Bronchial epithelial cell (primary cell): ENCODE measurements around the gene DNAH14. TPM values are rescaled to one million over a fixed set of nuclear protein-coding genes. Genes with fewer than 3 reads are reported as not detected.
A peak's percentile ranks its signal among the peaks of the same experiment; 100 is the strongest.

Source experiments
- DNase-seq: peaks from one replicate; pipeline ENCODE4 v3.0.0-alpha.2; 2010; ENCODE audit warnings: low read depth
- FAIRE-seq: peaks from 2 replicates; lab custom pipeline; 2011; peaks lifted over from hg19 to GRCh38; lab: Jason Lieb, UNC
- H3K27me3 ChIP-seq: 2 replicates; pipeline ENCODE4 v1.5.1; 2011; ENCODE audit warnings: low read length; ENCODE audit not compliant: control insufficient read depth, insufficient read depth
- H3K36me3 ChIP-seq: 2 replicates; pipeline ENCODE4 v1.5.1; 2011; ENCODE audit warnings: low read length; ENCODE audit not compliant: control insufficient read depth, insufficient read depth
- H3K4me3 ChIP-seq: 2 replicates; pipeline ENCODE4 v1.5.1; 2011; ENCODE audit warnings: mild to moderate bottlenecking, low read depth, low read length, control low read depth
- total RNA-seq: library from RNA; depleted of rRNA; stranded (reverse); fragments of >200 nt; gene quantifications from 2 replicates; pipeline ENCODE4 v1.2.1, GENCODE V29; 2014
- TF ChIP-seq, protein P1 (sequence below): IDR thresholded peaks from 2 replicates; pipeline ENCODE4 v1.5.1; 2011; ENCODE audit warnings: mild to moderate bottlenecking, moderate library complexity, low read length, control low read depth, inconsistent platforms; ENCODE audit not compliant: insufficient read depth, severe bottlenecking

DNAH14 gene
- total RNA-seq, 1 donor from 2014 or later, result 10.5 TPM

DNA sequence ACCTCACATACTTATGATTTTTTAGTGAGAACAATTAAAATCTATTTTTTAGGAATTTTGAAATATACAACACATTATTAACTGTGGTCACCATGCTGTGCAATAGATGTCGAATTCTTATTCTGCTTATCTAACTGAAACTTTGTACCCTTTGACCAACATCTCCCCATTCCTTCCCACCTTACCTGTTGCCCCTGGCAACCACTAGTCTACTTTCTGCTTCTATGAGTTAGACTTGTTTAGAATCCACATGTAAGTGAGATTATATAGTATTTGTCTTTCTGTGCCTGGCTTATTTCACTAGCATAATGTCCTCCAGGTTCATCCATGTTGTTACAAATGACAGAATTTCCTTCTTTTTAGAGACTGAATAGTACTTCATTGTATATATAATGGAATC lies 330.1 kb downstream of the DNAH14 start:
- TF ChIP-seq, protein P1, sequence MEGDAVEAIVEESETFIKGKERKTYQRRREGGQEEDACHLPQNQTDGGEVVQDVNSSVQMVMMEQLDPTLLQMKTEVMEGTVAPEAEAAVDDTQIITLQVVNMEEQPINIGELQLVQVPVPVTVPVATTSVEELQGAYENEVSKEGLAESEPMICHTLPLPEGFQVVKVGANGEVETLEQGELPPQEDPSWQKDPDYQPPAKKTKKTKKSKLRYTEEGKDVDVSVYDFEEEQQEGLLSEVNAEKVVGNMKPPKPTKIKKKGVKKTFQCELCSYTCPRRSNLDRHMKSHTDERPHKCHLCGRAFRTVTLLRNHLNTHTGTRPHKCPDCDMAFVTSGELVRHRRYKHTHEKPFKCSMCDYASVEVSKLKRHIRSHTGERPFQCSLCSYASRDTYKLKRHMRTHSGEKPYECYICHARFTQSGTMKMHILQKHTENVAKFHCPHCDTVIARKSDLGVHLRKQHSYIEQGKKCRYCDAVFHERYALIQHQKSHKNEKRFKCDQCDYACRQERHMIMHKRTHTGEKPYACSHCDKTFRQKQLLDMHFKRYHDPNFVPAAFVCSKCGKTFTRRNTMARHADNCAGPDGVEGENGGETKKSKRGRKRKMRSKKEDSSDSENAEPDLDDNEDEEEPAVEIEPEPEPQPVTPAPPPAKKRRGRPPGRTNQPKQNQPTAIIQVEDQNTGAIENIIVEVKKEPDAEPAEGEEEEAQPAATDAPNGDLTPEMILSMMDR, result no peak
- DNase-seq (no peak), FAIRE-seq (no peak)
- no peaks in the 10 kb centered on the region for H3K27me3 ChIP-seq
- H3K36me3 ChIP-seq, result no peaks in the 10 kb centered on the region
- no peak overlapping the region for H3K4me3 ChIP-seq

DNA sequence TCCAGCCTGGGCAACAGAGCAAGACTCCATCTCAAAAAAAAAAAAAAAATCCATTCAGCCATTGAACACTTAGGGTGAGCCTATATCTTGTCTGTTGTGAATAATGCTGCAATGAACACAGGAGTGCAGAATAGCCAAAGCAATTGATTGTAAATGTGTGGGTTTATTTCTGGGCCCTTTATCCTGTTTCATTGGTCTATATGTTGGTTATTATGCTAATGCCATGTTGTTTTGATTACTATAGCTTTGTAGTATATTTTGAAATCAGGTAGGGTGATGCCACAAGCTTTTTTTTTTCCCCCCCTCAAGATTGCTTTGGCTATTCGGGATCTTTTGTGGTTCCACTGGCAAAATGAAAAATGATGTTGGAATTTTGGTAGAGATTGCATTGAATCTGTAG lies 330.8 kb downstream of the DNAH14 start:
- TF ChIP-seq, protein P1, result no peak
- H3K36me3 ChIP-seq, result no peaks in the 10 kb centered on the region
- no peak overlapping the region for H3K4me3 ChIP-seq
- H3K27me3 ChIP-seq, result no peaks in the 10 kb centered on the region
- DNase-seq, result no peak
- no peak for FAIRE-seq

DNA sequence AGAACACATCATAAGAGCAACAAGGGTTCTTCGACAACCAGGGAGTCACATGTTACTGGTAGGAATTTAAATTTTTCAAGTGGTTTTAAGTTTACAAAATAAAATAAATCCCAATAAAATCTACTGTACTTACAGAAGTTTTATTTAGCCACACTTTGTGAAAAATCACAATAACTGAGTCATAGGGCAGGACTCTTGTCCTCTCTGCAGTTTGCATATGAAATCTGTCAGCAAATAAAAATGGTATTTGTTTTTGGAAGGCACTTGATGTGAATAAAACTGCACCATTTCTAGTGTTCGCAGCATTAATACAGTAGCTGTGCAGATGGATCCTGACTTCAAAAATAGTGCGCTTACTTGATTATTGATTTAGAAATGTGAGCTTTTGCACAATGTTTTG lies 348.0 kb downstream of the DNAH14 start:
- H3K27me3 ChIP-seq, result no peaks in the 10 kb centered on the region
- TF ChIP-seq, protein P1, result no peak
- H3K36me3 ChIP-seq, result no peaks in the 10 kb centered on the region
- DNase-seq (peak; percentile 10), FAIRE-seq (no peak)
- no peak overlapping the region for H3K4me3 ChIP-seq

DNA sequence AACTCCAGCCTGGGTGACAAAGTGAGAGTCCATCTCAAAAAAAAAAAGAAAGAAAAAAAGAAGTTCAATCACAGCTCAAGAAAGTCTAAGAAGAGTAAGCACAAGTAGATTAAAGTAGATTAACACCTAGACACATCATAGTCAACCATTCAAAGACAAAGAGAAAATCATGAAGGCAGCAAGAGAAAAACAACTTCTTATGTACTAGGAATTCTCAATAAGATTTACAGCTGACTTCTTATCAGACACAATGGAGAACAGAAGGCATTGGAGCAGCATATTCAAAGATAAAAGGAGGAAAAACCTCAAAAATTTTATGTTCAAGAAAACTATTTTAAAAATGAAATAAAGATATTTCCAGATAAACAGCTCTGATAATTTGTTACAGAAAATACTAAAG lies 351.1 kb downstream of the DNAH14 start:
- Histone ChIP-seq H3K27me3 (no peaks in the 10 kb centered on the region), H3K36me3 (no peaks in the 10 kb centered on the region), H3K4me3 (no peak overlapping the region)
- TF ChIP-seq, protein P1, result no peak
- FAIRE-seq (no peak), DNase-seq (no peak)

DNA sequence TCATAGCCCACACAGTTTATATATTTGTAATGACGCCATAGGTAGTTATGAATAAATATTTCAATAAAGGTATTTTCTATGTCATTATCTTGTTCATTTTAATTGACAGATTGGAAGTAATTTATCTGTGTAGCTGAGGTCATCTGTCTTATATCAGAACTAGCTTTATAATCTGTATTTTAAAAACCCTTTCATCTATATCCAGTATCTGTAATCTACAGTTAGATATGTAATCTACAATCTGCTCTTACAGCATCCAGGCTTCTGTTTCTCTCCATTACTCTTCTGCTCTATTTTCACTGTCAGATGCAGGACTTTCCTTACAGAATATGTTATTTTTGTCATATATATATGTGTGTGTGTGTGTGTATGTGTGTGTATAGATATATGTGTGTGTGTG lies 360.8 kb downstream of the DNAH14 start:
- Histone ChIP-seq H3K4me3 (no peak overlapping the region), H3K36me3 (no peaks in the 10 kb centered on the region), H3K27me3 (no peaks in the 10 kb centered on the region)
- TF ChIP-seq, protein P1, result no peak
- FAIRE-seq (no peak), DNase-seq (no peak)

DNA sequence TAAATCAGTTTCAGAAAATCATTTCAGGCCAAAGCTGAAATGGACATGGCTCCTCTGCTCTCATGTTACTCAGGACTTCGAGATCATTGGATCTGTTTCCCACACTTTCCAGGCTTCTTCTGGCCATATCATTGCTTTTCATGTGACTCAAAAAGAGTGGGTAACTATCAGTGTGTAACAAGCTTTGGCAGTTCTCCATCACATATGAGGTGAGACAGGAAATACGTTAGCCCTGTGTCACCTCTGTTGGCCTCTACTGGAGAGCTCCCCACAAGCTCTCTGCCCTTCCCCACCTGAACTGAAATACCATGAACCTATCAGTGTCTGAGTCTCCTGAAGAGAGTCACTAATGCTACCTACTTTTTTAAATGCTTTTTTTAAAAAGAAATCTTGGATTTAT lies 370.1 kb downstream of the DNAH14 start:
- Histone ChIP-seq H3K4me3 (no peak overlapping the region), H3K27me3 (no peaks in the 10 kb centered on the region), H3K36me3 (no peaks in the 10 kb centered on the region)
- FAIRE-seq, result no peak
- TF ChIP-seq, protein P1, result no peak
- peak; percentile 81 for DNase-seq
